ENCODE measurements around the gene KCTD3. TPM values are rescaled to one million over a fixed set of nuclear protein-coding genes. Genes with fewer than 3 reads are reported as not detected.

Gene KCTD3
- total RNA-seq (2014; rRNA removed) (48.4 and 52.8 TPM in 2 replicates), Bru-seq, nascent RNA (percentile 90 among the genes with signal in this experiment), BruChase-seq, experiment 1, labeled RNA remaining after a 6-hour chase (percentile 86 among the genes with signal in this experiment), BruChase-seq, experiment 2, labeled RNA remaining after a 2-hour chase (percentile 85 among the genes with signal in this experiment)
- long read RNA-seq, transcript KCTD3-201 (18 exons, 3,931 nt) = major isoform, 126 of 184 reads
- long read RNA-seq, partial matches to known transcripts = 16 of 184 reads
- long read RNA-seq, other reads (novel, unspliced or antisense) = 41 of 184 reads

- DNase-seq (peak; percentile 89), ATAC-seq (peak; percentile 33)
- H3K27me3 ChIP-seq (ENCODE audit: low read length) = no peaks in the 10 kb centered on the region
- TSS peak; percentile 31 for BruUV-seq (replicated peaks)
- peaks cover 35% of the 10 kb centered on the region for H3K4me1 ChIP-seq (ENCODE audit: insufficient read depth, low read length)
- H3K36me3 ChIP-seq (ENCODE audit: low read depth, low read length) = no peaks in the 10 kb centered on the region
- no peak for TF ChIP-seq EZH2 (IDR thresholded peaks at IDR 0.05; ENCODE audit: low read length, unreplicated experiment)
- no peak for TF ChIP-seq EZH2phosphoT487 (IDR thresholded peaks at IDR 0.05; ENCODE audit: borderline replicate concordance, low read length)
- no peak for TF ChIP-seq CTCF (conservative IDR thresholded peaks at IDR 0.05; ENCODE audit: low read depth, low read length)
- peak within 1 kb of the TSS; percentile 81 for H3K4me3 ChIP-seq (ENCODE audit: low read length)
- H3K9me2 ChIP-seq (replicated peaks; ENCODE audit: low read length) = no peaks in the 10 kb centered on the region
- H3K9ac ChIP-seq (ENCODE audit: low read length) = peak within 1 kb of the TSS; percentile 83
- POLR2A ChIA-PET (ENCODE audit: unreplicated experiment) = interaction anchor here (0.7 kb wide), 1 partner anchor 219 kb away, joined by 3 read pairs; no protein-coding TSS in a partner anchor
- peak within 1 kb of the TSS; percentile 88 for H3K4me2 ChIP-seq (ENCODE audit: low read length)
- CTCF ChIA-PET = no interaction called here
- H3K9me3 ChIP-seq (ENCODE audit: low read length) = no peaks in the 10 kb centered on the region
- peaks cover 19% of the 10 kb centered on the region for H4K20me1 ChIP-seq (ENCODE audit: low read length)
- H2AFZ ChIP-seq (ENCODE audit: low read length) = peak within 1 kb of the TSS; percentile 92
- peaks cover 17% of the 10 kb centered on the region for H3F3A ChIP-seq (ENCODE audit: low read length, unreplicated experiment)
- peaks cover 63% of the 10 kb centered on the region for H3K79me2 ChIP-seq (ENCODE audit: low read length)
- intact Hi-C loops (cut with micrococcal nuclease) = loop anchor here (2.0 kb wide), 1 partner anchor 374 kb away; no protein-coding TSS in a partner anchor
- peak within 1 kb of the TSS; percentile 88 for H3K27ac ChIP-seq (ENCODE audit: low read length)
These were observed at the start of gene KCTD3 for GRCh38 chr1:215566556-215567490. Gene KCTD3 (plus strand): TSS chr1:215567304. CDS start chr1:215567686, 382 bp downstream.

- peak overlapping the region; percentile 45; the same call in 1 of the 2 replicates for H3K4me3 ChIP-seq (ENCODE audit: low read length)
- H3K9ac ChIP-seq (ENCODE audit: low read length) = no peak overlapping the region
- peak overlapping the region; percentile 20 for H3K27ac ChIP-seq (ENCODE audit: low read length)
- intact Hi-C loops (cut with micrococcal nuclease) = loop anchor here (1.0 to 10.0 kb wide), 9 partner anchors 96 to 858 kb away; no protein-coding TSS in a partner anchor
- BruUV-seq (replicated peaks) = no TSS peak
- H3K79me2 ChIP-seq (ENCODE audit: low read length) = no peaks in the 10 kb centered on the region
- DNase-seq (peak; percentile 93), ATAC-seq (peak; percentile 99)
- no peaks in the 10 kb centered on the region for H3K9me2 ChIP-seq (replicated peaks; ENCODE audit: low read length)
- no peaks in the 10 kb centered on the region for H3K27me3 ChIP-seq (ENCODE audit: low read length)
- peaks cover 14% of the 10 kb centered on the region for H3K4me1 ChIP-seq (ENCODE audit: insufficient read depth, low read length)
- peak overlapping the region; percentile 72 for H3K4me2 ChIP-seq (ENCODE audit: low read length)
- H4K20me1 ChIP-seq (ENCODE audit: low read length) = no peaks in the 10 kb centered on the region
- H3F3A ChIP-seq (ENCODE audit: low read length, unreplicated experiment) = no peaks in the 10 kb centered on the region
- 0 out of 2 replicates have a peak, but pooled peaks cover 4% of the 10 kb centered on the region for H3K9me3 ChIP-seq (ENCODE audit: low read length)
- TF ChIP-seq CTCF (conservative IDR thresholded peaks at IDR 0.05; ENCODE audit: low read depth, low read length) (peak; percentile 99), EZH2phosphoT487 (IDR thresholded peaks at IDR 0.05; ENCODE audit: borderline replicate concordance, low read length) (no peak)
- H2AFZ ChIP-seq (ENCODE audit: low read length) = peak overlapping the region; percentile 43
- ChIA-PET POLR2A (ENCODE audit: unreplicated experiment) (no interaction called here), CTCF (interaction anchor here (0.7 to 1.8 kb wide), 3 partner anchors 336 to 433 kb away, joined by 3 to 15 read pairs (median 8); no protein-coding TSS in a partner anchor)
- no peaks in the 10 kb centered on the region for H3K36me3 ChIP-seq (ENCODE audit: low read depth, low read length)
These were observed 49.6 kb upstream of the KCTD3 start for GRCh38 chr1:215517441-215517891.

Measured in PC-3 (cell line).